HG02884 (cell line): ENCODE results near the gene USH1C.

Source experiments
- ATAC-seq: cut with Tn5 transposase; IDR thresholded peaks from one replicate; pipeline ENCODE4 v1.9.1; 2021; ENCODE audit warnings: mild to moderate bottlenecking, moderate library complexity; ENCODE audit not compliant: unreplicated experiment

The USH1C gene

GRCh38 chr11:17550450-17551346 is 6.5 kb upstream of the USH1C start:
- no peak for ATAC-seq

GRCh38 chr11:17548444-17548843 is 4.2 kb upstream of the USH1C start:
- no peak for ATAC-seq

GRCh38 chr11:17547932-17548331 is 3.7 kb upstream of the USH1C start:
- ATAC-seq = no peak

DNA sequence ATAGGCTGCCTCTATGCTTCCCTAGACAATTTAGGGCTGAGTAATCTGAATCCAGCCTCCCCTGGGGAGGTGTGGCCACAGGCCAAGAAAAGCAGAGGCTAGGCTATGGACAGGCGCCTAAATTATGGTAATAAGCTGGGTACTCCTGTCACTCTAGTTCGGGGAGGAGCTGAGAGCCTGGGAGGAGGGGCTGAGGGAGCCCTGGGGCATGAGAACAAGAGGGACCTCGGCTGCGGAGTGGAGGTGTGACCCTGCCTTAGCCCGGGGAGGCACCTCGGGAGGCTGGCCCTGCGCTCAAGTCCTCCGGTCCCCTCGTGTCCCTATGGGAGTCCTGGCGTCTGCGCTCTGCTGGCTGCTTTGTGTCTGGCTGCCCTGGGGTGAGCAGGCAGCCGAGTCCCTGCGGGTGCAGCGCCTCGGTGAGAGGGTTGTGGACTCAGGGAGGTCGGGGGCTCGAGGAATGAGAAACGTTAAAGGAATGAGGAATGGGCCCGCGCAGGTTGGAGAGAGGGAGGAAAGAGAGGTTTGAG is 2.9 kb upstream of the USH1C start, which contains the start of gene OTOG:
TSS of gene OTOG (plus strand) at position 209 of the 527 bp plus-strand sequence. CDS start at position 323, 114 bp downstream.
- no peak for ATAC-seq

DNA sequence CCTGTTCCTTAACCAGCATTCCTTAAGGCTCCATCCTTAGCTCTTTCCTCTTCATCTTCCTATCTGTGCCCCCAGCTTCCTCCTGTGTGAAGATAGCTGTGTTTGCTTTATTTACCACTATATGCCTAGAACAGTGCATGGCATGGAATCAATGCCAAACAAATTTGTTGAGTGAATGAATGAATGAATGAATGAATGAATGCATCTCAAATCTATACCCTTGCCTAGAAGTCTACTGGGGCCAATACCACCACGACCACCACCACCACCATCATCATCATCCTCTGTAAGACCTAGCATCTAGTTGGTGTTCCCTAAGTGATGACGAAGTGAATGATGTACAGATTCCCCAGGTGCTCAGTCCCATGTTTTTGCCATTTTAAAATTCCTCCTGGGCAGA is 2.0 kb upstream of the USH1C start:
- no peak for ATAC-seq

DNA sequence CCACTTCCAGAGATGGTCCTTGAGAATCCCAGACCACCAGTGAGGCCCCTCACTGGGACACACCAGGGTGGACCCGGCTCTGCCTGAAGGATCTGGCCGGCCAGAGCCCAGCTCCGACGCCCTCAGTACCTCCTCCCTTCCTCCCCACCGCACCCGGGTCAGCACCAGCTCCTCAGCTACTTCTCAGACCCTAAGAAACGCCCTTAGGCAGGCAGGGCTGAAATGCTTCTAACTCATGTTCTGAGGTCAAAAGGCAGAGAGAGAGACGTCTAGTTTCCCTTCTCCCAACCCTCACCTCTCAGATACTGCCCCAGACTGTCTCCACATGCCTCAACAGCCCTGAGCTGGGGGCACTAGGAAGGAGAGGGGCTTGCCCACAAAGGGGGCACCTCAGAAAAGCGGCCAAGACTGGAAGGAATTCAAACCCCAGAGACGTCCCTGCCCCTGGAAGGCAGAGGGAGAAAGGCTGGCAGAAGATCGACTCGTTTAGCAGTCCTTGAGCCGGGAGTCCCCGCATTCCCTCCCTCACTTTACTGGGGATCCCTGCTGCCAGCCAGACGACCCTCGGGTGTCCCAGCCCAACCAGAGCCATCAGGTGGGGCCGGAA is 539 bp downstream of the USH1C start:
- ATAC-seq = no peak

GRCh38 chr11:17543041-17543440 is 1.2 kb downstream of the USH1C start:
- no peak for ATAC-seq

GRCh38 chr11:17542249-17542648 is 2.0 kb downstream of the USH1C start:
- no peak for ATAC-seq

DNA sequence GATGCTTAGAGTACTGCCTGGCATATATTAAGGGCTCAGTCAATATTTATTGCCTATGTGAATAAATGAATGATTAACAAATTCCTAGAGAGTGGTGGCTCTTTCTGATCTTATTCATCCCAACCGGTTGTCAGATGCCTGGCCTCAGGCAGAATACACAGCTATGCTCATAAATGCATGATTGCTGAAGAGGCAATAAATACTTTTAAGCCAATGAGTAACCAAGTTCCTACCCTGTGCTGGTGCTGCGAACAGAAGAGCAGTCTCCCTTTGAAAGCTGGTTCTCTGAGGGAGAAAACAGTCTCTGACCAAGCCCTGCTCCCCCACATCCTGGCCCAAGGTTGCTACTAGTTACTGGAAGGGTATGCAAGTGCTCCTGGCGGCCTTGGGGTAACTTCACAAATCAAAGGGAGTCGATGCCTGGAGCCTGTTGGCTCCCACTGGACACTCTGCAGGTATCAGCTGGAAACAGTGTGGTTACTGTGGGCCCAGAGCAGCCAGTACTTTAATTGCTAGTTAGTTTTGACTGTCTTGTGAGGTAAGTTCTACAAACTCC is 2.8 kb downstream of the USH1C start:
- ATAC-seq = no peak

- no peak for ATAC-seq
Observed at GRCh38 chr11:17540807-17541206, 3.4 kb downstream of the USH1C start.

DNA sequence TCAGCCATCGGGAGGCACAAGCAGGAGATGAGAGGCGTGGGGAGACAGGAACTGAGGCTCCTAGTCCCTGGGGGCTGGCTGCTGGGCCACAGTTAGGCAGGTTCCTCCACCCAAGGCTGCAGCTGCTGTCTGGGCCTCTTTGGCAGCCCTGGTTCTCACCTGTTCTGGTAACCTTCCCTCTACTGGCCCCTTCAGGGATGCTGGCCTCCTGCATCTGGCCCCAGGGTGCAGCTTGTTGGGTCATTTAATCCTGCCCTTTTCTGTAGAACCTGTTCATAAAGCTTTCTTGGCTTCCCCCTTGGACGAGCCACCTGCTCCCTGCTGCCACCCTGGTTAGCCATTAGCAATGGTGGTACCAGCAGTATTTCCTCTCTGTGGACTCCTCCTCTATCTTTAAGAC is 5.5 kb downstream of the USH1C start:
- no peak for ATAC-seq

- no peak for ATAC-seq
Observed at GRCh38 chr11:17538054-17538453, 6.2 kb downstream of the USH1C start.

- ATAC-seq = no peak
Observed at GRCh38 chr11:17537261-17537660, 7.0 kb downstream of the USH1C start.

DNA sequence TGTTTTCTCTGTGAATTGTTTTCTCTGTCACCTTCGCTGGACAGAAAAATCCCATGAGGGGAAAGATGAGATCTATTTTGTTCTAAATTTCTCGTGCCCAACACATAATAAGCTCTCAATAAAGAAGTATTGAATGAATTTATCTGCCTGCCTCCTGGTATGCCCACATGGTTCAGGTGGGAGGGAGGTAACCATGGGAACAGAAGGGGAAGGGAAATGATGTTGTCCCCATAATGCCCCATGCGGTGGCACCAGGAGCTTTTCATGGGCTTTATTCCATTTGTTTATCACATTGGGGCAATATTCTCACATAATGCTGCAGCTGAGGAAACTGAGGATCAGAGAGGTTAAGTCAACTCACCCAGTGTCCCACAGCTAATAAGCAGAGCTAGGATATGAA is 8.7 kb downstream of the USH1C start:
- ATAC-seq = no peak

DNA sequence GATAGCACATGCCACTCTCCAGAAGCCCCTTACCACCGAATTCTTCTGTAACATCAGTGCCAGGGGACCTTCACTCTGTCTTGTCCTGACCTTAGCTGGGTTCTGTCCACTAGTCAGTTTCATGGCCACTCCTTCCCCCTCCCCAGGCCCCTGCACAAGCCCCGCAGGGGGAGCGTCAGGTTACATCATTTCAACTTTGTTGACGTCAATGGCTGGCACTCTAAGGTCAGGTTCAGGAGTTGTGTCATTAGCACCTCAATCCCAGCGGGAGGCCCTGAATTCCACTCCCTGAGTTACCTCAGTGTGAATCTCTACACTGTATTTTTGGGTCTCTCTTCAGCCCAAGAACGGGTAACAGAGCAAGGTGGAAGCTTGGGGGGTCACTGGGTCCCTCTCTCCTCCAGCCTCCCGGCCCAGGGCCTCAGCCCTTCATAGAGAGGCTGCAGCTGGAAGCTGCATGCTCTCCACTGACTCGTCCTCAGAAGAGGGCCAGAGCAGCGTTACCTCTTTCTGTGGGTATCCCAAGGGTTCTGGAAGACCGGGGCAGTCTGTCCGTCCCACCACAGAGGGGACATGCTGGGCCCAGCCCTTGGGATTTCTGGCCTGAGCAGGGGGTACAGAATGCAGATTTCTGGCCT is 10.3 kb downstream of the USH1C start:
- no peak for ATAC-seq

GRCh38 chr11:17533341-17533740 is 10.9 kb downstream of the USH1C start:
- no peak for ATAC-seq

- no peak for ATAC-seq
Observed at GRCh38 chr11:17532784-17533183, 11.4 kb downstream of the USH1C start.

GRCh38 chr11:17531636-17532113 is 12.5 kb downstream of the USH1C start:
- ATAC-seq = no peak

DNA sequence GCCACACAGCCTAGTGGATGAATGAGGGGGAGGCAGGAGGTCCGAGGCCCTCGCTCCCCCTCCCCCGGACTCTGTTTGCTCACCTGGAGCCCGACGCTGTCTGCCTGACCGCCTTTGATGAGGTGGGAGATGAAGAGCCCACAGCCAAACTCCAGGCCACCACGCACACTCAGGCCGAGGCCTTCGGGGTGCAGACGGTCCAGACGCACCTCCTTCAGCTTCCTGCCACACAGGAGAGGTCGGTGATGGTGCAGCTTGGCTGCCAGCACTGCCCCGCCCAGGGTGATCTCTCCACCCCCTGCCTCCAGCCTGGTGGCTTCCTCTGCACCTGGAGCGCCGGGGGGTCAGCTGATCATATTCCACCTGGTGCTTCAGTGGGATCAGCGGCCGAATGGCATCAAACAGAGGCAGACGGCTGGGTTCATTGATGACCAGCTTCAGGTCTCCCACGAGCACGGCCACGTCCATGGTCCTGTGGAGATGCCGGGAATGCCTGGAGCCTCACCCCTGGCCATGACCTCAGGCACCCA is 13.1 kb downstream of the USH1C start:
- ATAC-seq = no peak

DNA sequence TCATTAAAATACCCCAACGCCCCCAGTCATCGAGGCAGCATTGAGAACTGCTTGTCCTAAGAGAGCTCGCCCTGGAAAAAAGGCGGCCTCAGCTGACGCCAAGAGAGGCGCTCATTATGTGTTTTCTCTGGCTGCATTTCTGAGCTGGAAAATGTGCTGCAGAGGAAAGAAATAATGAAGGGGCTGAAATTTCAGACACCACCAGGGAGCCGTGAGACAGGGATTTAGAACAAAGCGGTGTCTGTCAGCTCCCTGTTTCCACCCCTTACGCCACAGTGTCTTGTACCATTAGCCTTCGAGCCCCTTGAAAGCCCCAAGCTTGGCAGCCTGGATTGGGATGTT is 14.4 kb downstream of the USH1C start:
- no peak for ATAC-seq
